ENCODE results near the gene EXOC6B.

EXOC6B gene

GRCh38 chr2:72727356-72727755 is 98.5 kb downstream of the EXOC6B start:
- no peak for DNase-seq

GRCh38 chr2:72723769-72724370 is 102.0 kb downstream of the EXOC6B start:
- DNase-seq: no peak

GRCh38 chr2:72722492-72723070 is 103.3 kb downstream of the EXOC6B start:
- DNase-seq: no peak

GRCh38 chr2:72719416-72719815 is 106.4 kb downstream of the EXOC6B start:
- DNase-seq: no peak

- DNase-seq: no peak
These were observed 107.0 kb downstream of the EXOC6B start for GRCh38 chr2:72718876-72719275.

GRCh38 chr2:72716601-72717000 is 109.2 kb downstream of the EXOC6B start:
- no peak for DNase-seq

- no peak for DNase-seq
These were observed 112.0 kb downstream of the EXOC6B start for GRCh38 chr2:72713857-72714256.

- DNase-seq: no peak
These were observed 112.9 kb downstream of the EXOC6B start for GRCh38 chr2:72712977-72713376.

- DNase-seq: no peak
These were observed 113.5 kb downstream of the EXOC6B start for GRCh38 chr2:72712304-72712703.

GRCh38 chr2:72710418-72711152 is 115.2 kb downstream of the EXOC6B start:
- DNase-seq: no peak

- DNase-seq: no peak
These were observed 117.6 kb downstream of the EXOC6B start for GRCh38 chr2:72708236-72708635.

- DNase-seq: no peak
These were observed 127.5 kb downstream of the EXOC6B start for GRCh38 chr2:72698300-72698699.

- DNase-seq: no peak
These were observed 129.3 kb downstream of the EXOC6B start for GRCh38 chr2:72696559-72696958.

GRCh38 chr2:72695676-72696075 is 130.2 kb downstream of the EXOC6B start:
- no peak for DNase-seq

- no peak for DNase-seq
These were observed 130.9 kb downstream of the EXOC6B start for GRCh38 chr2:72694715-72695496.

GRCh38 chr2:72689579-72690195 is 136.1 kb downstream of the EXOC6B start:
- no peak for DNase-seq

GRCh38 chr2:72685638-72686213 is 140.1 kb downstream of the EXOC6B start:
- DNase-seq: no peak

- no peak for DNase-seq
These were observed 143.8 kb downstream of the EXOC6B start for GRCh38 chr2:72682061-72682460.

- no peak for DNase-seq
These were observed 144.5 kb downstream of the EXOC6B start for GRCh38 chr2:72681016-72681995.

- DNase-seq: no peak
These were observed 147.8 kb downstream of the EXOC6B start for GRCh38 chr2:72678024-72678423.

GRCh38 chr2:72676341-72677025 is 149.3 kb downstream of the EXOC6B start:
- no peak for DNase-seq

All from activated CD4-positive, alpha-beta T cell treated with anti-CD3 and anti-CD28 coated beads, Interleukin-2, amount 50 U/mL, for 4 hours (primary cell).